Activated naive CD8-positive, alpha-beta T cell treated with anti-CD3 and anti-CD28 coated beads for 36 hours (primary cell): ENCODE results near the gene TOPAZ1. TPM values are rescaled to one million over a fixed set of nuclear protein-coding genes. Genes with fewer than 3 reads are reported as not detected.
"Not testable (repeated sequence)": the region's sequence is repeated elsewhere in the genome, so short reads cannot be mapped to it uniquely, and the experiment has no call there.

Experiments
- DNase-seq: peaks from one replicate; pipeline ENCODE4 v3.0.0; 2021
- H3K27ac Mint-ChIP-seq: one replicate; pipeline ENCODE4 v1.8.0; 2022; ENCODE audit warnings: mild to moderate bottlenecking, moderate library complexity, mixed read lengths
- H3K27me3 Mint-ChIP-seq: one replicate; pipeline ENCODE4 v1.8.0; 2022; ENCODE audit warnings: mild to moderate bottlenecking, mixed read lengths
- H3K36me3 Mint-ChIP-seq: one replicate; pipeline ENCODE4 v1.8.0; 2021; ENCODE audit warnings: mild to moderate bottlenecking, mixed read lengths
- H3K4me1 Mint-ChIP-seq: one replicate; pipeline ENCODE4 v1.8.0; 2021; ENCODE audit warnings: mixed read lengths
- H3K4me3 Mint-ChIP-seq: one replicate; pipeline ENCODE4 v1.8.0; 2022; ENCODE audit warnings: mild to moderate bottlenecking, moderate library complexity, mixed read lengths
- H3K9me3 Mint-ChIP-seq: one replicate; pipeline ENCODE4 v1.8.0; 2022; ENCODE audit warnings: mixed read lengths
- total RNA-seq, 2 experiments: library from RNA; stranded (reverse); gene quantifications; one replicate each; pipeline ENCODE4 v1.2.3, GENCODE V29; 2021

The TOPAZ1 gene
- total RNA-seq, 2 experiments from 2014 or later, result not detected

DNA sequence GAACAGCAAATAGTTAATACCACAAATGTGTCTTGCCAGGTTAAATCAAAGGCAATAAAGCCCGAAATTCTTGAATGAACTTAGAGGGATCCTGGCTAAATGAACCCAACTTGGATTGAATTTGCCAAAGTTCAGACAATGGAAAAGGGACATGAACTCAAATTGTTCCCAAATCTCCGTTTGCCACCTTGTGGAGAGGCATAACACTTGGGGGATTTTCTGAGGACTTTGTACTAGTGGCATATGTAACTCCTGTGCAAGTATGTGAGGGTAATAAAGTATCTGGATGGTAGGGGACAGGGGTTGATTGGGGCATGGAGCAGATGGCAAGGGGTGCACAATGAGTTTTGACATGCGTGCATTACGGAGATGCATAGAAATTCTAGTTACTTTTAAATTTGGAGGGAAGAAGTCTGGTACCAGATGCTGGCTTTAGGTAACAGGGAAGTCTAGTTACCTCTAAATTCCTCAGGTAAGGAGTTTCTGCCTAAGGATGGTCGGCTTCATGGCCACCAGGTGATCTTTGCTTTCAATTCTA lies 95.6 kb downstream of the TOPAZ1 start:
- Mint-ChIP-seq H3K9me3 (no peaks in the 10 kb centered on the region), H3K27me3 (no peaks in the 10 kb centered on the region), H3K27ac (peak overlapping the region; percentile 98), H3K36me3 (peaks cover 8% of the 10 kb centered on the region), H3K4me3 (peak overlapping the region; percentile 93), H3K4me1 (peaks cover 19% of the 10 kb centered on the region)
- no peak for DNase-seq

DNA sequence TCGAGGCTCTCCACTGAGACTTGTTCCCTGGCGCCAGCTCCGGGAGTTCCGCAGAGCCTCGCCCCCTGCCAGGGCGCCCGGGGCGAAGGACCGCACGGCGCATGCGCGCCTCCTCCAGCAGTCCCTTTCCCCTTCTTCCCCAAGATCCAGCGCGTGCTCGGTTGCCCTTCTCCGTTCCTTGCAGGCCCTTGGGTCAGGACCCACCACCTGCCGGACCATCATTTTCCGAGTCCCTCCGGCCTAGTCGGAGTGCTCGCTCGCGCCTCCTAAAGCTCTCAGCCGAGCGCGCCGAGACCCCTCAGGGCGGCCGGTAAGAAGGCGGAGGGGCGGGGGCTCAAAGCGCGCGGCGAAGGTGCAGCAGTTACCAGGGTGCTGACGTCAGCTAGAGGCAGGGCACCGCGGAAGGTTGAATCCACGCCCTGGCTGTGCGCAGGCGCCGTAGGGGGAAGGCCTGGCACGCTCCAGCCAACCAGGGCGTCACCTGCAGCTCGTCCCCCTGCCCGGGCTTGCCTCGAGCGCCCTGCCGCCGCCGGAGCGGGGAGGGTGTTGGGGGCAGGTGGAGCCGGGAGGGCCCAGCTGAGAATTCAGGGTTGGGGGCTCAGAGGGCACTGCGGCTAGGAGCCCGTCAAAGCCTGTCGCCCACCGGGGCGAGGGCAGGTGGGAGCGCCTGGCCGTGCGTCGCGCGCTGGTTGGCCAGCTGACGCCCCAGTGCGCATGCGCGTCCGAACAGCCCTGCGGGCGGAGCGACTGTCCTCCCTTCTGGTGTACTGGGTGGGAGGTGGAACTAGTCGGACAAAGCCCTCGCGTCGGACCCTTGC lies 96.5 kb downstream of the TOPAZ1 start, which contains the start of gene TCAIM:
Gene TCAIM, plus strand, starts transcription at position 757 of the 818 bp plus-strand sequence. CDS start 16,017 bp downstream, outside the sequence.
- Mint-ChIP-seq H3K36me3 (peaks cover 11% of the 10 kb centered on the region), H3K27ac (peak within 1 kb of the TSS; percentile 98), H3K27me3 (no peaks in the 10 kb centered on the region)

GRCh38 chr3:44338828-44339127 lies 97.1 kb downstream of the TOPAZ1 start:
- no peaks in the 10 kb centered on the region for H3K9me3 Mint-ChIP-seq
- H3K4me1 Mint-ChIP-seq, result peaks cover 19% of the 10 kb centered on the region
- H3K27ac Mint-ChIP-seq, result peak overlapping the region; percentile 98

More for the DNA sequence above, 96.5 kb downstream of the TOPAZ1 start, which contains the start of gene TCAIM:
- H3K9me3 Mint-ChIP-seq, result no peaks in the 10 kb centered on the region
- DNase-seq, result peak; percentile 99
- H3K4me3 Mint-ChIP-seq, result peak within 1 kb of the TSS; percentile 93
- peaks cover 19% of the 10 kb centered on the region for H3K4me1 Mint-ChIP-seq

DNA sequence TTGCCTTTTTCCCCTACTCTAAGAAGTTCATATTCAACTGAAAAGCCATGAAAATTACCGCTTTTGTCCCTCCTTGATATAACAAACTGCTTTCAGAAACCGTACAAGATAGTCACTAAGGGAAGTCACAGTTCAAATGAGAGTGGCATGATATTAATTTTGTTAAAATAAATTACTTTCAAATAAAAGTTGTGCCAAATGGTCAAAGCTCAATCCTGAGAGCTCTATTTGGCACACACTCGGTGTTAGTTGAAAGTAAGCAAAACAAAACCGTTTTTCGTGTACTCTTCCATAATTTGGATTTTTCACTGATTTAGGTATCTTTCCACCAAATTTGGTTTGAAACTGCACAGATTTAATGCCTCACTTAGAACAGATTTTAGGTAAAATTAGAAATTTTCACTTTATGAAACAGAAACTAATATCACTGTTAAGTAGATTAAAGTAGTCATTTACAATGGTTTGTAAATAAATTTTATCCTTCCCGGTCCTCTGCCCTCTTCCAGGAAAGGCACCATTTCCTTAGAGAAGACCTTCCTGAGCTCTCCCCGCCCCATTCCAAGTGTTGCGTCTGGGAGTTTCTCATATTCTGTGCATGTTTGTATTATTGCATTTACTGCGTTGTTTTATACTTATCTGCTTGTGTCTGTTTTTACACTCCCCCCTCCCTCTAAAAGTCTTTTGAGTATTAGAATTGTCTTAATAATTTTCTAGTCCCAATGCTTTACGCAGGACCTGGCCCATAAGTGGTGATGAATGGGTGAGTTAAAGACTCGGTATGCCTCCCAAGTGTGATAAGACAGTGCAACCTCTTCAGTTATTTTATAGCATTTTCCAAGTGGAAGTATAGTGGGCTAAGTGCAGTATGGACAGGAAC lies 97.7 kb downstream of the TOPAZ1 start:
- peaks cover 11% of the 10 kb centered on the region for H3K36me3 Mint-ChIP-seq
- H3K27ac Mint-ChIP-seq, result peak overlapping the region; percentile 98
- no peaks in the 10 kb centered on the region for H3K27me3 Mint-ChIP-seq
- H3K9me3 Mint-ChIP-seq, result no peaks in the 10 kb centered on the region
- DNase-seq, result no peak
- H3K4me1 Mint-ChIP-seq, result peaks cover 19% of the 10 kb centered on the region
- peak overlapping the region; percentile 93 for H3K4me3 Mint-ChIP-seq

More at GRCh38 chr3:44338828-44339127, 97.1 kb downstream of the TOPAZ1 start:
- Mint-ChIP-seq H3K36me3 (peaks cover 11% of the 10 kb centered on the region), H3K4me3 (peak overlapping the region; percentile 93), H3K27me3 (no peaks in the 10 kb centered on the region)
- DNase-seq, result no peak

- Mint-ChIP-seq H3K27me3 (no peaks in the 10 kb centered on the region), H3K9me3 (no peaks in the 10 kb centered on the region), H3K27ac (no peak overlapping the region), H3K4me1 (peaks cover 19% of the 10 kb centered on the region), H3K4me3 (peak overlapping the region; percentile 93), H3K36me3 (peaks cover 14% of the 10 kb centered on the region)
- no peak for DNase-seq
Measured at GRCh38 chr3:44340058-44340395, 98.3 kb downstream of the TOPAZ1 start.

DNA sequence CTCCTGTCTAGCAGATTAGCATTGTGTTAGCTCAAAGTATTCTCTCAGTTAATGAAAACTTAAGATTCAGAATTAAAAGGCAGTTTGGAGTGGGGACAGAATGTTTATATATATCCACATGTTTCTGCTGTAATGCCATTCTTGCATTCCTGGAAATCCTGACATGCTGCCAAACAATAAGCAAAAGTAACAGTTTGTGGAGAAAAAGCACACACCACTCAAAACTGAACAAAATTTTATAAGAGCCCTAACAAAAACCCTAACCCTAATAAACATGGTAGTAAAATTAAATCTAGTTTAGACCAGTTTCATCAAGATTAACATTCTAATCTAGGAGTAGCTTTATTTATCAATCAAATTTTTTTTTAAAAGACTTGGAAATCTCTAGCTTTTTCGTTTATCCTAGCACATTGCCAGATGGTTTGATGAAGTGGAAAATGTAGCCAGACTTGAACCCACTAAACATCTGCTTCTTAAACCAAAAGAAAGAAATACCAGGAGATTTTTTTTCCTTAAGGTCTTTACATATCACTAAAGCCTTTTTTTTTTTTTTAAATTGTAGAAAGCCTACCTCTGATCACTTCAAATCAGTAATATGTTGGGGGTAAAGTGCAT lies 100.6 kb downstream of the TOPAZ1 start:
- Mint-ChIP-seq H3K36me3 (peaks cover 14% of the 10 kb centered on the region), H3K9me3 (no peaks in the 10 kb centered on the region), H3K4me3 (no peak overlapping the region), H3K27me3 (no peaks in the 10 kb centered on the region), H3K4me1 (peaks cover 18% of the 10 kb centered on the region), H3K27ac (no peak overlapping the region)
- no peak for DNase-seq

DNA sequence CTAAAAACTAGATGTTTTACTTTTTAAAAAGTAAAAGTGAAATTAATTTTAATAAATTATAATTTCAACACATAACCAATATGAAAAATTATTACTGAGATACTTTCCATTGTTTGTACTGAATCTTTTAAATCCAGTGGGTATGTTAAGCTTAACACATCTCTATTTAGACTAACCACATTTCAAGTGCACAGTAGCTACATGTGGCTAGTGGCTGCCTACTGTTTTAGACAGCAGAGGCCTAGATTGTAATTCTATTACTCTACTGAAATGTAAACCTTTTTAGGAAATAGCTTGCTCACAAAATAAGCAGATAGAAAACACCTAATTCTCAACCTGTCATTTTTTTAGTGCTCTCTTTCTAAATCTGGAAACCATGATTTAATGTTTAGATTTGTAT lies 101.7 kb downstream of the TOPAZ1 start:
- DNase-seq, result no peak
- H3K9me3 Mint-ChIP-seq, result no peaks in the 10 kb centered on the region

DNA sequence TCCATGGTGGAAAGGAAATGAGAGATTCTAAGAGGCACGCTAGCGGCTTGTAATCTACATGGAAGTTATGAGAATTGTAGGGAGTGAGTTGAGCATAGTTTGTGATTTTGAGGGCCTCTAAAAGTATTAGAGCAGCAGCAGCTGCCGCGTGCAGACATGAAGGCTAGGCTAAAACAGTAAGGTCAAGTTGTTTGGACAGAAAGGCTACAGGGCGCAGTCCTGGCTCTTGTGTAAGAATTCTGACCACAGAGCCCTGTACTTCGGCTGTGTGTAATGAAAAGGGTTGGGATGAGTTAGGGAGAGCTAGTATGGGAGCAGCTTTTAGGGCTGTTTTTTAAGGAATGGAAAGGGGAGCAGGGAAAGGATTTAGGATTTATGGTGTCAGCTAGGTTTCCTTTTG lies 104.9 kb downstream of the TOPAZ1 start:
- not testable (repeated sequence) for H3K9me3 Mint-ChIP-seq, DNase-seq, H3K36me3 Mint-ChIP-seq, H3K4me3 Mint-ChIP-seq, H3K4me1 Mint-ChIP-seq, H3K27me3 Mint-ChIP-seq, H3K27ac Mint-ChIP-seq

More for the DNA sequence above, 101.7 kb downstream of the TOPAZ1 start:
- Mint-ChIP-seq H3K27ac (no peak overlapping the region), H3K4me1 (peaks cover 14% of the 10 kb centered on the region), H3K27me3 (no peaks in the 10 kb centered on the region), H3K4me3 (no peak overlapping the region), H3K36me3 (peaks cover 14% of the 10 kb centered on the region)

GRCh38 chr3:44348993-44349392 lies 107.3 kb downstream of the TOPAZ1 start:
- no peaks in the 10 kb centered on the region for H3K27me3 Mint-ChIP-seq
- no peak overlapping the region for H3K27ac Mint-ChIP-seq
- H3K4me1 Mint-ChIP-seq, result peaks cover 3% of the 10 kb centered on the region
- H3K36me3 Mint-ChIP-seq, result peaks cover 12% of the 10 kb centered on the region
- no peak for DNase-seq
- no peak overlapping the region for H3K4me3 Mint-ChIP-seq
- no peaks in the 10 kb centered on the region for H3K9me3 Mint-ChIP-seq

- Mint-ChIP-seq H3K4me3 (no peak overlapping the region), H3K4me1 (peaks cover 3% of the 10 kb centered on the region), H3K36me3 (peaks cover 14% of the 10 kb centered on the region), H3K27ac (no peak overlapping the region), H3K9me3 (no peaks in the 10 kb centered on the region), H3K27me3 (no peaks in the 10 kb centered on the region)
- no peak for DNase-seq
Measured at GRCh38 chr3:44353355-44353924, 111.8 kb downstream of the TOPAZ1 start.

DNA sequence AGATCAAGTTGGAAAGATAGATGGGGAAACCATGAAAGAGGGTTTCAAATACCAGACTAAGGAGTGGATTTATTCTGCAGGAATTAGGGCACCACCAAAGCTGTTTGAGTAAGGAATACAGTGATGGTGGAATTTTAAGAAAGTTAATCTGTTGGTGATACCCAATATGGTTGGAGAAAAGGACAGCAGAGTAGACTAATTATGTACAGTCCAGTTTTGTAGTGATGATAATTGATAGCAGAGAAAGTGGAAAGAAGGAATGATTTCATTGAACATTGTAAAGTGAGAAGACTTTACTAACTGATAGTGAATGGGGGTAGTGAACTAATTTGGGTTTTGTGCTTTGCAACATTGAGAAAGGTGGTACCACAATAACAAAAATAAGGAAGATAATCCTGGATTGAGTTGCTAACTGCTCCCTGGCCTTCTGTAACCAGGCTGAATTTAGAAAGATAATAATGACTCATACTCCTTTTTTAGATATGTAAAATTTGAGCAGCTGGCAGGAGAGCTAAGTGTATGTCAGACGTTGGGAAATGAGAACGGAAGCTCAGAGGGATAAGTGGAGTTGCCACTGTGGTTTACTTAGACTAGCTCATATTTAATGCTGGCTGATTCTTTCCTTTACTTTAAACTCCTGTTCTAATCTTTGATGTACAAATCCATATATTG lies 113.8 kb downstream of the TOPAZ1 start:
- no peaks in the 10 kb centered on the region for H3K27me3 Mint-ChIP-seq
- H3K27ac Mint-ChIP-seq, result no peak overlapping the region
- DNase-seq, result no peak
- no peaks in the 10 kb centered on the region for H3K9me3 Mint-ChIP-seq
- no peak overlapping the region for H3K4me3 Mint-ChIP-seq
- H3K4me1 Mint-ChIP-seq, result peaks cover 3% of the 10 kb centered on the region
- peaks cover 14% of the 10 kb centered on the region for H3K36me3 Mint-ChIP-seq

GRCh38 chr3:44359146-44359751 lies 117.6 kb downstream of the TOPAZ1 start:
- no peak for DNase-seq
- Mint-ChIP-seq H3K4me1 (no peaks in the 10 kb centered on the region), H3K27ac (no peak overlapping the region), H3K9me3 (no peaks in the 10 kb centered on the region), H3K4me3 (no peak overlapping the region), H3K27me3 (no peaks in the 10 kb centered on the region), H3K36me3 (peaks cover 3% of the 10 kb centered on the region)

DNA sequence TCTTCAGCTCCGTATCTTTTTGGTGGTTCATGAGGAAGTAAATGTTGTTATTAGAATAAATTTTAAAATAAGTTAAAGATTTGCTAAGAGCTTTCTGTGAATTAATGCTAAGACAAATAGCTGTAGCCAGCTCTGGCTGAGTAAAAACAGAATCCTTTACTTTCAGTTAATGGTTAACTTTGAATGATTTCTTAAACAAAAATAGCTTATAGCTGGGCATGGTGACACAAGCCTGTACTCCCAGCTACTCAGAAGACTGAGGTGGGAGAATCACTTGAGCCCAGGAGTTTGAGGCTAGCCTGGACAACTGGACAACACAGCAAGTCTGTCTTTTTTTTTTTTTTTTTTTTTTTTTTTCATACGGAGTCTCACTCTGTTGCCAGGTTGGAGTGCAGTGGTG lies 121.9 kb downstream of the TOPAZ1 start:
- Mint-ChIP-seq H3K27ac (no peak overlapping the region), H3K27me3 (no peaks in the 10 kb centered on the region), H3K9me3 (no peaks in the 10 kb centered on the region), H3K36me3 (peaks cover 6% of the 10 kb centered on the region), H3K4me3 (no peak overlapping the region), H3K4me1 (no peaks in the 10 kb centered on the region)
- DNase-seq, result no peak

- Mint-ChIP-seq H3K27ac (no peak overlapping the region), H3K4me3 (no peak overlapping the region), H3K36me3 (peaks cover 6% of the 10 kb centered on the region), H3K27me3 (no peaks in the 10 kb centered on the region), H3K4me1 (no peaks in the 10 kb centered on the region), H3K9me3 (no peaks in the 10 kb centered on the region)
- no peak for DNase-seq
Measured at GRCh38 chr3:44365952-44366351, 124.3 kb downstream of the TOPAZ1 start.
